WTC11 (cell line): Measurements from ENCODE around the gene DUSP6. TPM values are rescaled to one million over a fixed set of nuclear protein-coding genes. Genes with fewer than 3 reads are reported as not detected.

Source experiments
- ATAC-seq: fragments of 200-7000 bp; cut with Tn5 transposase; 2 replicates; pipeline ENCODE4 v1.10.0; 2021; ENCODE audit warnings: mild to moderate bottlenecking, moderate library complexity
- CTCF ChIA-PET: fragments of 300-600 bp; sonication (Branson Sonifier 250); formaldehyde crosslinking; loops from one replicate; lab custom pipeline; 2021; ENCODE audit warnings: antibody characterized with exemption; lab: Charles Lee
- POLR2A ChIA-PET: fragments of 350-600 bp; sonication (Branson Sonifier 250); formaldehyde crosslinking; loops from one replicate; lab custom pipeline; 2021; ENCODE audit warnings: antibody characterized with exemption; lab: Charles Lee
- DNase-seq: peaks from one replicate; pipeline ENCODE4 v3.0.0; 2021; ENCODE audit warnings: low spot score
- H3K27ac Mint-ChIP-seq: 2 replicates; pipeline ENCODE4 v1.8.0; 2021; ENCODE audit warnings: mixed read lengths
- H3K27me3 Mint-ChIP-seq: 2 replicates; pipeline ENCODE4 v1.8.0; 2021; ENCODE audit warnings: low read depth, mild to moderate bottlenecking, moderate library complexity, mixed read lengths
- H3K36me3 Mint-ChIP-seq: 2 replicates; pipeline ENCODE4 v1.8.0; 2021; ENCODE audit warnings: mixed read lengths
- H3K4me1 Mint-ChIP-seq: 2 replicates; pipeline ENCODE4 v1.8.0; 2022; ENCODE audit warnings: mixed read lengths
- H3K4me3 Mint-ChIP-seq: 2 replicates; pipeline ENCODE4 v1.8.0; 2021; ENCODE audit warnings: mild to moderate bottlenecking, moderate library complexity, mixed read lengths
- H3K9me3 Mint-ChIP-seq: 2 replicates; pipeline ENCODE4 v1.8.0; 2021; ENCODE audit warnings: mixed read lengths
- CREB1 ChIP-seq: sonication (generic); formaldehyde crosslinking; IDR thresholded peaks from 2 replicates; pipeline ENCODE4 v1.8.0; 2023; ENCODE audit warnings: mild to moderate bottlenecking, missing genetic modification reagents
- CTCF ChIP-seq: fragments of 200-600 bp; IDR thresholded peaks from 2 replicates; pipeline ENCODE4 v1.8.0; 2022; ENCODE audit warnings: antibody characterized with exemption
- ERG ChIP-seq: fragments of 250-450 bp; sonication (Bioruptor Pico); IDR thresholded peaks from 2 replicates; pipeline ENCODE4 v1.8.0; 2021; ENCODE audit warnings: mild to moderate bottlenecking
- ETV6 ChIP-seq: sonication (generic); formaldehyde crosslinking; IDR thresholded peaks from 2 replicates; pipeline ENCODE4 v1.8.1; 2022; ENCODE audit warnings: mild to moderate bottlenecking, missing genetic modification reagents
- FOXJ3 ChIP-seq: sonication (generic); formaldehyde crosslinking; IDR thresholded peaks from 2 replicates; pipeline ENCODE4 v1.9.0; 2021; ENCODE audit warnings: missing genetic modification reagents, mild to moderate bottlenecking, borderline replicate concordance
- GABPB1 ChIP-seq: sonication (generic); formaldehyde crosslinking; IDR thresholded peaks from 2 replicates; pipeline ENCODE4 v1.8.1; 2023; ENCODE audit warnings: mild to moderate bottlenecking, missing genetic modification reagents
- GTF2I ChIP-seq: fragments of 250-450 bp; sonication (Bioruptor Pico); conservative IDR thresholded peaks from 2 replicates; pipeline ENCODE4 v1.4.0; 2021; ENCODE audit warnings: mild to moderate bottlenecking
- JUN ChIP-seq: sonication (generic); formaldehyde crosslinking; IDR thresholded peaks from 2 replicates; pipeline ENCODE4 v1.8.0; 2023; ENCODE audit warnings: mild to moderate bottlenecking, missing genetic modification reagents
- KAT7 ChIP-seq: sonication (generic); formaldehyde crosslinking; IDR thresholded peaks from 2 replicates; pipeline ENCODE4 v1.8.1; 2023; ENCODE audit warnings: missing genetic modification reagents, mild to moderate bottlenecking, borderline replicate concordance
- MAX ChIP-seq: sonication (generic); formaldehyde crosslinking; IDR thresholded peaks from 2 replicates; pipeline ENCODE4 v1.8.0; 2022; ENCODE audit warnings: mild to moderate bottlenecking, missing genetic modification reagents
- MYBL2 ChIP-seq: sonication (generic); formaldehyde crosslinking; IDR thresholded peaks from 2 replicates; pipeline ENCODE4 v1.8.1; 2023; ENCODE audit warnings: mild to moderate bottlenecking, moderate library complexity, missing genetic modification reagents
- NFE2L1 ChIP-seq: sonication (generic); formaldehyde crosslinking; IDR thresholded peaks from 2 replicates; pipeline ENCODE4 v1.8.1; 2023; ENCODE audit warnings: missing genetic modification reagents
- OVOL2 ChIP-seq: fragments of 250-450 bp; sonication (Bioruptor Pico); IDR thresholded peaks from 2 replicates; pipeline ENCODE4 v1.9.0; 2021; ENCODE audit warnings: mild to moderate bottlenecking, borderline replicate concordance
- SMAD3 ChIP-seq: sonication (generic); formaldehyde crosslinking; IDR thresholded peaks from 2 replicates; pipeline ENCODE4 v1.8.0; 2022; ENCODE audit warnings: missing genetic modification reagents, mild to moderate bottlenecking, borderline replicate concordance
- STAT6 ChIP-seq: sonication (generic); formaldehyde crosslinking; conservative IDR thresholded peaks from 2 replicates; pipeline ENCODE4 v1.8.1; 2023; ENCODE audit warnings: mild to moderate bottlenecking, low read depth, missing genetic modification reagents, moderate library complexity
- ZNF121 ChIP-seq: sonication (generic); formaldehyde crosslinking; IDR thresholded peaks from 2 replicates; pipeline ENCODE4 v1.8.0; 2023; ENCODE audit warnings: missing genetic modification reagents
- ZNF281 ChIP-seq: sonication (generic); formaldehyde crosslinking; IDR thresholded peaks from 2 replicates; pipeline ENCODE4 v1.8.0; 2023; ENCODE audit warnings: mild to moderate bottlenecking, missing genetic modification reagents
- ZNF423 ChIP-seq: fragments of 250-450 bp; sonication (Bioruptor Pico); IDR thresholded peaks from 2 replicates; pipeline ENCODE4 v2.1.2; 2022; ENCODE audit warnings: mild to moderate bottlenecking, moderate library complexity
- ZNF425 ChIP-seq: fragments of 250-450 bp; sonication (Bioruptor Pico); conservative IDR thresholded peaks from 2 replicates; pipeline ENCODE4 v1.9.0; 2021; ENCODE audit warnings: mild to moderate bottlenecking
- total RNA-seq: library from RNA; stranded (reverse); gene quantifications from 3 replicates; pipeline ENCODE4 v1.2.3, GENCODE V29; 2021

The DUSP6 gene
- total RNA-seq, 1 experiment from 2014 or later, result 245 TPM

- no peak for TF ChIP-seq OVOL2 (CRISPR knock-in tag)
These were observed 16.7 kb downstream of the DUSP6 start (continued) for GRCh38 chr12:89335452-89336244.

- H3K27ac Mint-ChIP-seq, result no peak overlapping the region
- TF ChIP-seq NFE2L1, result no peak
- TF ChIP-seq GABPB1 (CRISPR knock-in tag), result peak; percentile 69
- POLR2A ChIA-PET, result no interaction called here
These were observed 17.6 kb downstream of the DUSP6 start for GRCh38 chr12:89334548-89335169.

GRCh38 chr12:89333564-89334252, 18.6 kb downstream of the DUSP6 start:
- Mint-ChIP-seq H3K4me1 (peaks cover 33% of the 10 kb centered on the region), H3K36me3 (peaks cover 10% of the 10 kb centered on the region), H3K27me3 (no peaks in the 10 kb centered on the region), H3K4me3 (no peak overlapping the region), H3K9me3 (peaks cover 13% of the 10 kb centered on the region), H3K27ac (no peak overlapping the region)
- DNase-seq, result no peak
- peak; percentile 81 for ATAC-seq
- ChIA-PET CTCF (no interaction called here), POLR2A (interaction anchor here (0.7 kb wide), 2 partner anchors 12 kb away, joined by 4 read pairs; no protein-coding TSS in a partner anchor)
- TF ChIP-seq SMAD3 (CRISPR knock-in tag) (no peak), ZNF423 (CRISPR knock-in tag) (no peak), KAT7 (CRISPR knock-in tag) (no peak), MYBL2 (CRISPR knock-in tag) (no peak), CREB1 (no peak), FOXJ3 (no peak), STAT6 (CRISPR knock-in tag) (no peak), CTCF (no peak), OVOL2 (CRISPR knock-in tag) (no peak), ZNF121 (CRISPR knock-in tag) (no peak), ERG (no peak), GTF2I (CRISPR knock-in tag) (no peak), ZNF425 (CRISPR knock-in tag) (no peak), MAX (no peak), ZNF281 (no peak), ETV6 (no peak), JUN (CRISPR knock-in tag) (no peak)

More at GRCh38 chr12:89334548-89335169, 17.6 kb downstream of the DUSP6 start:
- DNase-seq, result no peak
- CTCF ChIA-PET, result no interaction called here
- Mint-ChIP-seq H3K36me3 (peaks cover 10% of the 10 kb centered on the region), H3K9me3 (peaks cover 13% of the 10 kb centered on the region), H3K27me3 (no peaks in the 10 kb centered on the region), H3K4me1 (peaks cover 33% of the 10 kb centered on the region), H3K4me3 (no peak overlapping the region)
- no peak for ATAC-seq
